Measurements from ENCODE around the gene RAET1L.

RAET1L gene

GRCh38 chr6:149988550-149989346 is 36.6 kb downstream of the RAET1L start:
- no peak for DNase-seq (ENCODE audit: low read depth)
- H3K4me3 ChIP-seq (ENCODE audit: low read depth, low read length): no peak overlapping the region
- TF ChIP-seq CTCF (IDR thresholded peaks at IDR 0.05; ENCODE audit: insufficient read depth, low read depth, low read length, missing control alignments): no peak

- DNase-seq (ENCODE audit: low read depth): no peak
- no peak overlapping the region for H3K4me3 ChIP-seq (ENCODE audit: low read depth, low read length)
- TF ChIP-seq CTCF (IDR thresholded peaks at IDR 0.05; ENCODE audit: insufficient read depth, low read depth, low read length, missing control alignments): no peak
These were observed 37.7 kb downstream of the RAET1L start for GRCh38 chr6:149987602-149988107.

GRCh38 chr6:149985481-149985937 is 39.8 kb downstream of the RAET1L start:
- H3K4me3 ChIP-seq (ENCODE audit: low read depth, low read length): no peak overlapping the region
- TF ChIP-seq CTCF (IDR thresholded peaks at IDR 0.05; ENCODE audit: insufficient read depth, low read depth, low read length, missing control alignments): no peak
- no peak for DNase-seq (ENCODE audit: low read depth)

- no peak for TF ChIP-seq CTCF (IDR thresholded peaks at IDR 0.05; ENCODE audit: insufficient read depth, low read depth, low read length, missing control alignments)
- no peak overlapping the region for H3K4me3 ChIP-seq (ENCODE audit: low read depth, low read length)
- DNase-seq (ENCODE audit: low read depth): no peak
These were observed 40.6 kb downstream of the RAET1L start for GRCh38 chr6:149984773-149985172.

DNA sequence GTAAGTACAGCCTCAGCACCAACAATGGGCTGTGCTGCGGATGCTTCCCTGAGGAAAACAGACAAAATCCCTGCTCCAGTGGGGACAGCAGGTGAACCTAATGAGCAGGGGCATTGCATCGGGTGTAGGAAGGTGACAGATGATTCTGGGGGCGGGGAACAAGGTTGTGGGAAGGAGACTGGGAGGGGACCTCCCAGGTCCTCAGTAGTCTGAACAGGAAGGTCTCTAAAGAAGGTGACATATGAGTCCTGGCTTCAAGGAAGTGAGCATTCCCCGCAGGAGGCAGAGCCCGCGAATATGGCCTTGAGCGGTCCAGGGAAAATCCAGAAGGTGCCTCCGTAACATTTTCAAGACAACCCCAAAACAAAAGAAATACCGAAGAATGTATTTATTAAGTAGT is 42.2 kb downstream of the RAET1L start:
- no peak for DNase-seq (ENCODE audit: low read depth)
- TF ChIP-seq CTCF (IDR thresholded peaks at IDR 0.05; ENCODE audit: insufficient read depth, low read depth, low read length, missing control alignments): no peak
- H3K4me3 ChIP-seq (ENCODE audit: low read depth, low read length): no peak overlapping the region

DNA sequence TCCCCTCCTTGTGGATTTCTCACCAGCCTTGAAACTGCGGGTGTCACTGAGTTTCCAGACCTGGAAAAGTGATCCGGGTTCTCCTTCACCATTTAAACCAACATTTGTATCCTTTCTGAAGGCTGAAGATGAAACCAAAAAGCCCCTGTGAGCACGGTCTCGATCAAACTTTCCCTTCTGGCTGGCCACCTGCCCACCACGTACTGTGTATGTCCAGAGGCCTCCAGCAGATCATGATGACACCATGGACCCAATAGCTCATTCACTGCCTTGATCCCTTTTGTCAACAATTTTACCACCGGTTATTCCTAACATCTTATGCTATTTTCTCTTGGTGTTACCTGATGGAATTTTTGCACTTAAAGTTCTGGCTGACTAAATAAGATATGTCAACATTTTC is 46.0 kb downstream of the RAET1L start:
- no peak for DNase-seq (ENCODE audit: low read depth)
- H3K4me3 ChIP-seq (ENCODE audit: low read depth, low read length): no peak overlapping the region
- no peak for TF ChIP-seq CTCF (IDR thresholded peaks at IDR 0.05; ENCODE audit: insufficient read depth, low read depth, low read length, missing control alignments)
